ENCODE results near the gene DENND2D.

DENND2D gene

GRCh38 chr1:111174070-111174469 lies 26.4 kb downstream of the DENND2D start:
- DNase-seq = no peak

GRCh38 chr1:111172463-111172862 lies 28.0 kb downstream of the DENND2D start:
- no peak for DNase-seq

- DNase-seq = no peak
Measured at GRCh38 chr1:111164151-111164550, 36.3 kb downstream of the DENND2D start.

- no peak for DNase-seq
Measured at GRCh38 chr1:111163363-111163762, 37.1 kb downstream of the DENND2D start.

GRCh38 chr1:111162488-111162880 lies 38.0 kb downstream of the DENND2D start:
- DNase-seq = no peak

- DNase-seq = no peak
Measured at GRCh38 chr1:111161843-111162487, 38.5 kb downstream of the DENND2D start.

GRCh38 chr1:111157431-111157830 lies 43.0 kb downstream of the DENND2D start:
- DNase-seq = no peak

GRCh38 chr1:111154021-111154999 lies 46.1 kb downstream of the DENND2D start:
- no peak for DNase-seq

GRCh38 chr1:111151838-111152237 lies 48.6 kb downstream of the DENND2D start:
- no peak for DNase-seq

- DNase-seq = no peak
Measured at GRCh38 chr1:111148376-111148881, 52.0 kb downstream of the DENND2D start.

- no peak for DNase-seq
Measured at GRCh38 chr1:111147948-111148347, 52.5 kb downstream of the DENND2D start.

GRCh38 chr1:111145963-111146768 lies 54.3 kb downstream of the DENND2D start:
- no peak for DNase-seq

- no peak for DNase-seq
Measured at GRCh38 chr1:111145542-111145941, 54.9 kb downstream of the DENND2D start.

- no peak for DNase-seq
Measured at GRCh38 chr1:111142356-111142975, 58.0 kb downstream of the DENND2D start.

- DNase-seq = no peak
Measured at GRCh38 chr1:111141245-111142220, 58.9 kb downstream of the DENND2D start.

- DNase-seq = no peak
Measured at GRCh38 chr1:111140680-111140967, 59.8 kb downstream of the DENND2D start.

GRCh38 chr1:111139956-111140679 lies 60.3 kb downstream of the DENND2D start, which contains the start of the genes CEPT1 and DRAM2:
Gene CEPT1 (plus strand): TSS chr1:111140223. CDS start chr1:111147715, 7,492 bp downstream.
Gene DRAM2 (minus strand): TSS chr1:111140093. CDS start chr1:111131554, 8,539 bp downstream.
- peak; percentile 79 to 85 (median 82) for DNase-seq

- peak in 2 of 4 experiments; percentile 37 to 58 for DNase-seq
Measured at GRCh38 chr1:111139324-111139955, 61.0 kb downstream of the DENND2D start.
